ENCODE measurements around the gene RAI1.

DNA sequence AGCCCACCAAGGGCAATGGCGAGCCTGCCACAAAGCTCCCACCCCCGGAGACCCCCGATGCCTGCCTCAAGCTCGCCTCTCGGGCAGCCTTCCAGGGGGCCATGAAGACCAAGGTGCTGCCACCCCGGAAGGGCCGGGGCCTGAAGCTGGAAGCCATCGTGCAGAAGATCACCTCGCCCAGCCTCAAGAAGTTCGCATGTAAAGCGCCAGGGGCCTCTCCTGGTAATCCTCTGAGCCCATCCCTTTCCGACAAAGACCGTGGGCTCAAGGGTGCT, 115.5 kb downstream of the RAI1 start:
- TF ChIP-seq, protein P1, sequence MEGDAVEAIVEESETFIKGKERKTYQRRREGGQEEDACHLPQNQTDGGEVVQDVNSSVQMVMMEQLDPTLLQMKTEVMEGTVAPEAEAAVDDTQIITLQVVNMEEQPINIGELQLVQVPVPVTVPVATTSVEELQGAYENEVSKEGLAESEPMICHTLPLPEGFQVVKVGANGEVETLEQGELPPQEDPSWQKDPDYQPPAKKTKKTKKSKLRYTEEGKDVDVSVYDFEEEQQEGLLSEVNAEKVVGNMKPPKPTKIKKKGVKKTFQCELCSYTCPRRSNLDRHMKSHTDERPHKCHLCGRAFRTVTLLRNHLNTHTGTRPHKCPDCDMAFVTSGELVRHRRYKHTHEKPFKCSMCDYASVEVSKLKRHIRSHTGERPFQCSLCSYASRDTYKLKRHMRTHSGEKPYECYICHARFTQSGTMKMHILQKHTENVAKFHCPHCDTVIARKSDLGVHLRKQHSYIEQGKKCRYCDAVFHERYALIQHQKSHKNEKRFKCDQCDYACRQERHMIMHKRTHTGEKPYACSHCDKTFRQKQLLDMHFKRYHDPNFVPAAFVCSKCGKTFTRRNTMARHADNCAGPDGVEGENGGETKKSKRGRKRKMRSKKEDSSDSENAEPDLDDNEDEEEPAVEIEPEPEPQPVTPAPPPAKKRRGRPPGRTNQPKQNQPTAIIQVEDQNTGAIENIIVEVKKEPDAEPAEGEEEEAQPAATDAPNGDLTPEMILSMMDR (conservative IDR thresholded peaks at IDR 0.05): no peak
- TF ChIP-seq ZFX (IDR thresholded peaks at IDR 0.05): no peak

Data from C4-2B (cell line).